GM23338 (cell line): ENCODE measurements around the gene SETBP1.

Source experiments
- CREB1 ChIP-seq: fragments of 250-450 bp; sonication (Bioruptor Pico); IDR thresholded peaks from 2 replicates; pipeline ENCODE4 v1.5.0; 2020; ENCODE audit warnings: low read depth, mild to moderate bottlenecking, moderate library complexity
- EZH2 ChIP-seq: fragments of 200-600 bp; sonication (generic); IDR thresholded peaks from one replicate; pipeline ENCODE4 v1.8.0; 2017; ENCODE audit warnings: antibody characterized with exemption, mild to moderate bottlenecking, low read depth; ENCODE audit not compliant: unreplicated experiment
- EZH2phosphoT487 ChIP-seq: fragments of 200-600 bp; sonication (generic); IDR thresholded peaks from one replicate; pipeline ENCODE4 v1.8.1; 2018; ENCODE audit warnings: antibody characterized with exemption; ENCODE audit not compliant: unreplicated experiment
- JUNB ChIP-seq: IDR thresholded peaks from one replicate; pipeline ENCODE4 v1.6.1; 2016; ENCODE audit warnings: antibody characterized with exemption; ENCODE audit not compliant: unreplicated experiment
- NANOG ChIP-seq: IDR thresholded peaks from 2 replicates; pipeline ENCODE4 v1.6.1; 2016; ENCODE audit warnings: antibody characterized with exemption, borderline replicate concordance
- POLR2AphosphoS5 ChIP-seq: IDR thresholded peaks from 2 replicates; pipeline ENCODE4 v1.6.1; 2016; ENCODE audit warnings: antibody characterized with exemption, low read depth
- STAT1 ChIP-seq: IDR thresholded peaks from one replicate; pipeline ENCODE4 v1.6.1; 2016; ENCODE audit warnings: antibody characterized with exemption; ENCODE audit not compliant: unreplicated experiment
- ZNF114 ChIP-seq: fragments of 250-450 bp; sonication (Bioruptor Pico); IDR thresholded peaks from 2 replicates; pipeline ENCODE4 v1.5.0; 2020; ENCODE audit warnings: mild to moderate bottlenecking, moderate library complexity
- ZNF331 ChIP-seq: fragments of 250-450 bp; sonication (Bioruptor Pico); IDR thresholded peaks from 2 replicates; pipeline ENCODE4 v1.5.0; 2020; ENCODE audit warnings: low read depth, mild to moderate bottlenecking, moderate library complexity
- TF ChIP-seq, protein P1 (sequence below): IDR thresholded peaks from one replicate; pipeline ENCODE4 v1.6.1; 2018; ENCODE audit warnings: antibody characterized with exemption; ENCODE audit not compliant: unreplicated experiment
- TF ChIP-seq, protein P2 (sequence below), 2 experiments: fragments of 200-600 bp in 1 of 2; sonication (generic) in 1 of 2; conservative IDR thresholded peaks; 2 replicates each; pipeline versions ENCODE4 v1.5.1 to v1.6.1; 2016 to 2017; ENCODE audit warnings: antibody characterized with exemption in 2 of 2, low read depth in 2 of 2, mild to moderate bottlenecking in 2 of 2, moderate library complexity in 1 of 2
- TF ChIP-seq, protein P3 (sequence below): IDR thresholded peaks from 2 replicates; pipeline ENCODE4 v1.6.1; 2016; ENCODE audit warnings: antibody characterized with exemption

DNA sequence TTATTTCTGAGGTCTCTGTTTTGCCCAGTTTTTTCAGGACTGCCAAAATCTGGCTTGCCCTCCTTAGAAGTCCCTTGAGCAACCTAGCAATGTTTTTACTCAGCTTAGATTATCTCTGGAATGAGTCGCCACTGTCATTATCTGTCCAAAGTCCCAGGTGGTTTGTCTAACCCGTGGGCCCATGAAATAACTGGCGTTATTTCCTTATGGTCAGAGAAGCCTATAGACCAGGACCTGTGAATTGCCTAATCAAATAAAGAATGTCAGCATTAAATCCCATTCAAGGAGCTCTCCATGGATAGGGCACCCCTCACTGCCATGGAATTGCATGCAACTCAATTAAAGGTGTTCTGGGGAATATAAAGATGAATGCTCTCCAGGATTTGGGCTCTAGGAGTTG, 373.9 kb downstream of the SETBP1 start:
- TF ChIP-seq EZH2 (no peak), JUNB (no peak), STAT1 (no peak), POLR2AphosphoS5 (no peak), ZNF114 (CRISPR knock-in tag) (no peak), CREB1 (CRISPR knock-in tag) (no peak), EZH2phosphoT487 (no peak), NANOG (no peak), ZNF331 (CRISPR knock-in tag) (no peak)
- TF ChIP-seq, protein P1, sequence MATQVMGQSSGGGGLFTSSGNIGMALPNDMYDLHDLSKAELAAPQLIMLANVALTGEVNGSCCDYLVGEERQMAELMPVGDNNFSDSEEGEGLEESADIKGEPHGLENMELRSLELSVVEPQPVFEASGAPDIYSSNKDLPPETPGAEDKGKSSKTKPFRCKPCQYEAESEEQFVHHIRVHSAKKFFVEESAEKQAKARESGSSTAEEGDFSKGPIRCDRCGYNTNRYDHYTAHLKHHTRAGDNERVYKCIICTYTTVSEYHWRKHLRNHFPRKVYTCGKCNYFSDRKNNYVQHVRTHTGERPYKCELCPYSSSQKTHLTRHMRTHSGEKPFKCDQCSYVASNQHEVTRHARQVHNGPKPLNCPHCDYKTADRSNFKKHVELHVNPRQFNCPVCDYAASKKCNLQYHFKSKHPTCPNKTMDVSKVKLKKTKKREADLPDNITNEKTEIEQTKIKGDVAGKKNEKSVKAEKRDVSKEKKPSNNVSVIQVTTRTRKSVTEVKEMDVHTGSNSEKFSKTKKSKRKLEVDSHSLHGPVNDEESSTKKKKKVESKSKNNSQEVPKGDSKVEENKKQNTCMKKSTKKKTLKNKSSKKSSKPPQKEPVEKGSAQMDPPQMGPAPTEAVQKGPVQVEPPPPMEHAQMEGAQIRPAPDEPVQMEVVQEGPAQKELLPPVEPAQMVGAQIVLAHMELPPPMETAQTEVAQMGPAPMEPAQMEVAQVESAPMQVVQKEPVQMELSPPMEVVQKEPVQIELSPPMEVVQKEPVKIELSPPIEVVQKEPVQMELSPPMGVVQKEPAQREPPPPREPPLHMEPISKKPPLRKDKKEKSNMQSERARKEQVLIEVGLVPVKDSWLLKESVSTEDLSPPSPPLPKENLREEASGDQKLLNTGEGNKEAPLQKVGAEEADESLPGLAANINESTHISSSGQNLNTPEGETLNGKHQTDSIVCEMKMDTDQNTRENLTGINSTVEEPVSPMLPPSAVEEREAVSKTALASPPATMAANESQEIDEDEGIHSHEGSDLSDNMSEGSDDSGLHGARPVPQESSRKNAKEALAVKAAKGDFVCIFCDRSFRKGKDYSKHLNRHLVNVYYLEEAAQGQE = no peak
- TF ChIP-seq, protein P2, sequence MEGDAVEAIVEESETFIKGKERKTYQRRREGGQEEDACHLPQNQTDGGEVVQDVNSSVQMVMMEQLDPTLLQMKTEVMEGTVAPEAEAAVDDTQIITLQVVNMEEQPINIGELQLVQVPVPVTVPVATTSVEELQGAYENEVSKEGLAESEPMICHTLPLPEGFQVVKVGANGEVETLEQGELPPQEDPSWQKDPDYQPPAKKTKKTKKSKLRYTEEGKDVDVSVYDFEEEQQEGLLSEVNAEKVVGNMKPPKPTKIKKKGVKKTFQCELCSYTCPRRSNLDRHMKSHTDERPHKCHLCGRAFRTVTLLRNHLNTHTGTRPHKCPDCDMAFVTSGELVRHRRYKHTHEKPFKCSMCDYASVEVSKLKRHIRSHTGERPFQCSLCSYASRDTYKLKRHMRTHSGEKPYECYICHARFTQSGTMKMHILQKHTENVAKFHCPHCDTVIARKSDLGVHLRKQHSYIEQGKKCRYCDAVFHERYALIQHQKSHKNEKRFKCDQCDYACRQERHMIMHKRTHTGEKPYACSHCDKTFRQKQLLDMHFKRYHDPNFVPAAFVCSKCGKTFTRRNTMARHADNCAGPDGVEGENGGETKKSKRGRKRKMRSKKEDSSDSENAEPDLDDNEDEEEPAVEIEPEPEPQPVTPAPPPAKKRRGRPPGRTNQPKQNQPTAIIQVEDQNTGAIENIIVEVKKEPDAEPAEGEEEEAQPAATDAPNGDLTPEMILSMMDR (conservative IDR thresholded peaks at IDR 0.05; ENCODE audit: low read depth in 2 of 2) = no peak
- TF ChIP-seq, protein P3, sequence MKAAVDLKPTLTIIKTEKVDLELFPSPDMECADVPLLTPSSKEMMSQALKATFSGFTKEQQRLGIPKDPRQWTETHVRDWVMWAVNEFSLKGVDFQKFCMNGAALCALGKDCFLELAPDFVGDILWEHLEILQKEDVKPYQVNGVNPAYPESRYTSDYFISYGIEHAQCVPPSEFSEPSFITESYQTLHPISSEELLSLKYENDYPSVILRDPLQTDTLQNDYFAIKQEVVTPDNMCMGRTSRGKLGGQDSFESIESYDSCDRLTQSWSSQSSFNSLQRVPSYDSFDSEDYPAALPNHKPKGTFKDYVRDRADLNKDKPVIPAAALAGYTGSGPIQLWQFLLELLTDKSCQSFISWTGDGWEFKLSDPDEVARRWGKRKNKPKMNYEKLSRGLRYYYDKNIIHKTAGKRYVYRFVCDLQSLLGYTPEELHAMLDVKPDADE = no peak
